Activated naive CD4-positive, alpha-beta T cell treated with anti-CD3 and anti-CD28 coated beads for 36 hours (primary cell): Measurements from ENCODE around the gene CMTM8. TPM values are rescaled to one million over a fixed set of nuclear protein-coding genes. Genes with fewer than 3 reads are reported as not detected.

Experiments
- CTCF ChIA-PET: fragments of 350-600 bp; sonication (Branson Sonifier 250); formaldehyde crosslinking; loops from one replicate; lab custom pipeline; 2021; ENCODE audit warnings: antibody characterized with exemption; lab: Charles Lee
- DNase-seq: peaks from one replicate; pipeline ENCODE4 v3.0.0-alpha.2; 2020
- H3K27ac Mint-ChIP-seq: one replicate; pipeline ENCODE4 v1.8.0; 2021; ENCODE audit warnings: mild to moderate bottlenecking, mixed read lengths
- H3K27me3 Mint-ChIP-seq: one replicate; pipeline ENCODE4 v1.8.0; 2021; ENCODE audit warnings: low read depth, mixed read lengths
- H3K36me3 Mint-ChIP-seq: one replicate; pipeline ENCODE4 v1.8.0; 2021; ENCODE audit warnings: low read depth, mixed read lengths
- H3K4me1 Mint-ChIP-seq: one replicate; pipeline ENCODE4 v1.8.0; 2021; ENCODE audit warnings: low read depth, mixed read lengths
- H3K4me3 Mint-ChIP-seq: one replicate; pipeline ENCODE4 v1.8.0; 2021; ENCODE audit warnings: mild to moderate bottlenecking, moderate library complexity, mixed read lengths
- H3K9me3 Mint-ChIP-seq: one replicate; pipeline ENCODE4 v1.8.0; 2021; ENCODE audit warnings: mixed read lengths
- intact Hi-C: fragments of 100-400 bp; cut with micrococcal nuclease; formaldehyde crosslinking; loops from one replicate; pipeline ENCODE4 v1.15.1; 2023
- total RNA-seq, 2 experiments: library from RNA; stranded (reverse); gene quantifications; one replicate each; pipeline ENCODE4 v1.2.3, GENCODE V29; 2021

CMTM8 gene
- total RNA-seq, 2 experiments from 2014 or later = 16.0 to 19.1 TPM

DNA sequence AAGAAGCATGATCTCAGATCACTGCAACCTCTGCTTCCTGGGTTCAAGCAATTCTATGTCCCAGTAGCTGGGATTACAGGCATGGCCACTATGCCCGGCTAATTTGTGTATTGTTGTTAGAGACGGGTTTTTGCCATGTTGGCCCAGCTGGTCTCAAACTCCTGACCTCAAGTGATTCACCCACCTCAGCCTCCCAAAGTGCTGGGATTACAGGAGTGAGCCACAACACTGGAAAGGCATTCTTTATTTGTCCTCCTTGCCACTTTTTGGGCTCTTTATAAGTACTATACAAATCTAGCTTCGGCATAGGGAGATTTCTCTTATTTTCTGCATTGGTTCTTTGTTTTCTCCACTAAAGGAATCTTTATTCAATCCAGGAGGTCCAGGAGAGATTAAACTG is 18.6 kb downstream of the CMTM8 start:
- intact Hi-C loops = loop anchor here (2.0 kb wide), 1 partner anchor 16 kb away; no protein-coding TSS in a partner anchor
- Mint-ChIP-seq H3K27ac (no peak overlapping the region), H3K9me3 (peaks cover 4% of the 10 kb centered on the region), H3K27me3 (no peaks in the 10 kb centered on the region), H3K4me3 (no peak overlapping the region), H3K36me3 (peaks cover 8% of the 10 kb centered on the region), H3K4me1 (peaks cover 17% of the 10 kb centered on the region)
- no peak for DNase-seq
- CTCF ChIA-PET = interaction anchor here (1.3 kb wide), 1 partner anchor 17 kb away, joined by 4 read pairs; no protein-coding TSS in a partner anchor

DNA sequence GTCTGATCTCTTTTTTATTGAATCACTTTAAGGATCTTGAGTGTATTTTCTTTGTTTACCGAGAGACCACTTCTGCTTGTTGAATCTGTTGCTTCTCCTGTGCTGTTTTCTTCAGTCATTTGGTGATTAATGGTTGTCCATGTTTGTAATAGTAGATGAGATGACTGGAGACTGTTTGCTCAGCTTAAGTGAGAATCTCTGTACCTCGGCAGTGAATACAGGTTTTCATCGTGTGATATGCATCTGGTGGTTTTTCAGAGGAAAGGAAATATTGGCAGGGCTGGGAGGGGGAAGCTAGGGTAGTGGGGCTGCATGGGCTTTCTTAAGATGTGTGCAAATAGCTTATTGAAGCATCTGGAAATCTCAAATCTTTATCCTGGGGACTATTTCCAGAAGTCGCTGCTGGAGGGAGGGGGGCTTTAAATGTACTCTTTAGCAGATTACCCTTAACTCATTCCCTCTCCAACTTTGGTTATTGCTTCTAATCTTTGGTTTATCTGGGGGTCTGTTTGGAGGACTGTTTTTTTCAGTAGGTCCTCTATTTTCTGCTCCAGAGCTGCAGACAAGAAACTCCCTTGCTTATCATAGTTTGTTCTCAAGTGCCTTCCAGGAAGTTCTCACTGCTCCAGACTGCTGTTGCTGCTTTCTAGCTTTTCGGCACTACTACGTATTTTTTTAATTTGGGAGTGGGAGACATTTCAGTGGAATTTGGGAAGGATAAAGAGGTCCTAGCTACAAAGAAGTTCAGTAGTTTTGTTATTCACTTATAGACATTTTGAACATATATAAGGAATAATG is 19.4 kb downstream of the CMTM8 start:
- CTCF ChIA-PET = interaction anchor here (1.3 kb wide), 1 partner anchor 18 kb away, joined by 4 read pairs; no protein-coding TSS in a partner anchor
- Mint-ChIP-seq H3K36me3 (peaks cover 7% of the 10 kb centered on the region), H3K4me3 (no peak overlapping the region), H3K9me3 (peaks cover 4% of the 10 kb centered on the region), H3K27me3 (no peaks in the 10 kb centered on the region), H3K4me1 (peaks cover 15% of the 10 kb centered on the region), H3K27ac (no peak overlapping the region)
- intact Hi-C loops = loop anchor here (2.0 kb wide), 1 partner anchor 17 kb away; no protein-coding TSS in a partner anchor
- no peak for DNase-seq

GRCh38 chr3:32258869-32259268 is 20.4 kb downstream of the CMTM8 start:
- peaks cover 15% of the 10 kb centered on the region for H3K4me1 Mint-ChIP-seq
- intact Hi-C loops = no loop called here
- H3K27me3 Mint-ChIP-seq = no peaks in the 10 kb centered on the region
- no peak overlapping the region for H3K4me3 Mint-ChIP-seq
- no peak for DNase-seq
- H3K36me3 Mint-ChIP-seq = peaks cover 7% of the 10 kb centered on the region
- CTCF ChIA-PET = no interaction called here
- no peak overlapping the region for H3K27ac Mint-ChIP-seq
- H3K9me3 Mint-ChIP-seq = peaks cover 4% of the 10 kb centered on the region

- H3K27ac Mint-ChIP-seq = no peak overlapping the region
- intact Hi-C loops = no loop called here
- H3K36me3 Mint-ChIP-seq = no peaks in the 10 kb centered on the region
- no peaks in the 10 kb centered on the region for H3K9me3 Mint-ChIP-seq
- DNase-seq = no peak
- CTCF ChIA-PET = interaction anchor here (1.1 kb wide), 2 partner anchors 126 to 144 kb away, joined by 3 read pairs; no protein-coding TSS in a partner anchor
- peaks cover 9% of the 10 kb centered on the region for H3K4me1 Mint-ChIP-seq
- no peaks in the 10 kb centered on the region for H3K27me3 Mint-ChIP-seq
- H3K4me3 Mint-ChIP-seq = no peak overlapping the region
These were observed 23.1 kb downstream of the CMTM8 start for GRCh38 chr3:32261545-32261944.

DNA sequence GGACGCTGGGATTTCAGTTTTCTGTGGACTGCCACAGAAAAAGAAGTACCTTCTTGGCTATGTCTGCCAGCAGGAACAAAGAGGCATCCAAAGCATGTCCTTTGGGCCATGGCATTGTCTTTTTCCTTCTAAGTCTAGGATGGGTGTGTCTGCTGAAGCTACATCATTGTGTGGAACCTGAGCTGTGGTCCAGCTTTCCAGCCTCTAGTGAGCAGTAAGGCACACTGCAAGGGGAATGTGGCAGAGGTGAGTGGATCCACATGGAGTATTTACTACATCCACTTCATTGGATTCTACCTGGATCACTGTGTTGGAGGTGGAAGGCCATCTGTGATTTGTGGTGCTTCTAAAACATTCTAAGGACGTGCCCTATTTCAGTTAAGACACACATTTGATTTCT is 23.7 kb downstream of the CMTM8 start:
- H3K9me3 Mint-ChIP-seq = no peaks in the 10 kb centered on the region
- no peak for DNase-seq
- no peak overlapping the region for H3K4me3 Mint-ChIP-seq
- no peak overlapping the region for H3K27ac Mint-ChIP-seq
- intact Hi-C loops = no loop called here
- CTCF ChIA-PET = interaction anchor here (0.9 to 1.1 kb wide), 4 partner anchors 22 to 143 kb away, joined by 3 to 4 read pairs (median 4); no protein-coding TSS in a partner anchor
- no peaks in the 10 kb centered on the region for H3K27me3 Mint-ChIP-seq
- H3K36me3 Mint-ChIP-seq = no peaks in the 10 kb centered on the region
- peaks cover 7% of the 10 kb centered on the region for H3K4me1 Mint-ChIP-seq

GRCh38 chr3:32274306-32274705 is 35.8 kb downstream of the CMTM8 start:
- H3K27me3 Mint-ChIP-seq = no peaks in the 10 kb centered on the region
- no peak overlapping the region for H3K27ac Mint-ChIP-seq
- H3K4me3 Mint-ChIP-seq = no peak overlapping the region
- intact Hi-C loops = no loop called here
- no peak for DNase-seq
- H3K36me3 Mint-ChIP-seq = peaks cover 3% of the 10 kb centered on the region
- peaks cover 1% of the 10 kb centered on the region for H3K9me3 Mint-ChIP-seq
- H3K4me1 Mint-ChIP-seq = peaks cover 21% of the 10 kb centered on the region
- CTCF ChIA-PET = interaction anchor here (2.5 kb wide), 1 partner anchor 97 kb away, joined by 7 read pairs; no protein-coding TSS in a partner anchor

GRCh38 chr3:32275506-32275905 is 37.0 kb downstream of the CMTM8 start:
- Mint-ChIP-seq H3K4me1 (peaks cover 21% of the 10 kb centered on the region), H3K27ac (no peak overlapping the region), H3K9me3 (peaks cover 1% of the 10 kb centered on the region)

DNA sequence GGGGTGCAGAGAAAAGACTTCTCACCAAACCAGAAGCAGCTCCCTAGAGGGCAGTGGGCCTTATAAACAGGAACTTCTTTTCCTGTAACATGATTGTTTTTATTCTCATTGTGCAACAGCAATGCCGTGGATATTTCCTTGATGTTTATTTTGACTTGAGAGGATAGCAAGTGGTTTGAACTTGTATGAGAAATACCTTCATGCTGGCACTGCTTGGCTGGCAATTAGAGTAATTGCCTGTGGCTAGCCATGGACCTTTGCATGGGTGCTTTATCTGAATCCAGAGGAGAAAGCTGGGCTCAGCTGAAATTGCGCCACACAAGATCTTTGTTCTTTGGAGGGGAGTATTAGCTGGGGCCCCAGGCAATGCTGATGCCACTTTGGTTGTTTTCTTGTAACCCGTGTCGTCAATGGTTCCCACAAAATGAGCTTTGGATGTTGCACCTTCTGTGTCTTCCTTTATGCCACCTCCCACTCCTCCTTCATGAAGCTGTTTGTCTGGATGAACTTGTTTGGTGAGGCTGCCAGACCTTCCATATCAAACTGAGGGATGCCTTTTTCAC is 37.9 kb downstream of the CMTM8 start:
- Mint-ChIP-seq H3K27ac (no peak overlapping the region), H3K4me1 (peaks cover 21% of the 10 kb centered on the region), H3K36me3 (peaks cover 3% of the 10 kb centered on the region), H3K27me3 (no peaks in the 10 kb centered on the region), H3K9me3 (peaks cover 1% of the 10 kb centered on the region), H3K4me3 (no peak overlapping the region)
- DNase-seq = no peak
- CTCF ChIA-PET = interaction anchor here (0.6 to 2.5 kb wide), 5 partner anchors 19 to 814 kb away, joined by 3 to 7 read pairs (median 4); no protein-coding TSS in a partner anchor
- intact Hi-C loops = no loop called here

More at GRCh38 chr3:32275506-32275905, 37.0 kb downstream of the CMTM8 start:
- intact Hi-C loops = no loop called here
- DNase-seq = no peak
- Mint-ChIP-seq H3K4me3 (no peak overlapping the region), H3K27me3 (no peaks in the 10 kb centered on the region), H3K36me3 (peaks cover 3% of the 10 kb centered on the region)
- CTCF ChIA-PET = interaction anchor here (1.2 to 2.5 kb wide), 2 partner anchors 35 to 99 kb away, joined by 4 to 7 read pairs; no protein-coding TSS in a partner anchor

DNA sequence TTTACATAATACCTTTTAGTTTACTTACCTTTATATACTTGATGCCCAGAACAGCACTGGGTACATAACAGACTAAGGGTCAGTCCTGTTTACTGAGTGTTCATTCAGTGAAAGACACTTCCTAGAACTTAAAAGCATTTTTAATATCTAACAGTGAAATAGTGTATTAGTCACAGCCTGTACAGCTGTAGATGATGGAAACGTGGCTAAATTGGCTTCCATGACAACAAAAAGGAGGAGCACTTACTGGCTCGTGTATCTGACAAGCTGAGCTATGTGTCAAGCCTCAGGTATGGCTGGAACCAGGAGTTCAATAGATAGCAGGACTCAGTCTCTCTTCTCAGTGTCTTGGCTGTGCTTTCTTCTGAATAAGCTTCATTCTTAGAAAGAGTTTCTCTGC is 40.2 kb downstream of the CMTM8 start:
- Mint-ChIP-seq H3K27ac (no peak overlapping the region), H3K4me3 (no peak overlapping the region), H3K27me3 (no peaks in the 10 kb centered on the region), H3K4me1 (peaks cover 33% of the 10 kb centered on the region), H3K9me3 (peaks cover 1% of the 10 kb centered on the region), H3K36me3 (peaks cover 3% of the 10 kb centered on the region)
- intact Hi-C loops = no loop called here
- CTCF ChIA-PET = interaction anchor here (0.5 to 1.2 kb wide), 6 partner anchors 11 to 72 kb away, joined by 3 to 5 read pairs (median 4); no protein-coding TSS in a partner anchor
- no peak for DNase-seq

DNA sequence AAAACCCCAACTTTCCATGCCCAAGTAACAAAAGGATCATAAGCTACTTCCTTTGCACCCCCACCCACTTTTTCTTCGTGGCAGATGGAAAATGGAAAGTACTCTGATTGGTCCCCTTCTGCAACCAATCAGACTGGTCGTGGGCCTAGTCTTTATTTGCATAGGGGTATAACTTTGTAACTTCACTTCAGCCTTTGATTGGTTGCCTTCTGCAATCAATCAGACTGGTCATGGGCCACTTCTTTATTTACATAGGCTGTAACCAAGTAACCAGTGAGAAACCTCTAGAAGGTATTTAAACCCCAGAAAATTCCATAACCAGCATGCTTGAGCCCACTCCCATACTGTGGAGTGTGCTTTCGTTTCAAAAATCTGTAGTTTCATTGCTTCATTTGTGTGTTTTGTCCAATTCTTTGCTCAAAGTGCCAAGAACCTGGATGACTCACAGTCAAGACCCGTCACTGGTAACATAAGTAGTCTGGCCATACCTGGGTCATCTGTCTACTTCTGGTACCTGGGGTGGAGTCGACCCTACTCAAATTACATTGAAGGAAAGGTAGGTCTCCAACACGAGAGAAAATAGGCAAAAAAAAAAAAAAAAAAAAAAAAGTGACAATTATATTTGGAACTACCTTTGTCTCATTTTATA is 41.9 kb downstream of the CMTM8 start:
- H3K9me3 Mint-ChIP-seq = no peaks in the 10 kb centered on the region
- H3K4me3 Mint-ChIP-seq = no peak overlapping the region
- H3K4me1 Mint-ChIP-seq = peaks cover 39% of the 10 kb centered on the region
- H3K27ac Mint-ChIP-seq = no peak overlapping the region
- H3K27me3 Mint-ChIP-seq = no peaks in the 10 kb centered on the region
- intact Hi-C loops = no loop called here
- DNase-seq = no peak
- H3K36me3 Mint-ChIP-seq = peaks cover 3% of the 10 kb centered on the region
- CTCF ChIA-PET = no interaction called here

DNA sequence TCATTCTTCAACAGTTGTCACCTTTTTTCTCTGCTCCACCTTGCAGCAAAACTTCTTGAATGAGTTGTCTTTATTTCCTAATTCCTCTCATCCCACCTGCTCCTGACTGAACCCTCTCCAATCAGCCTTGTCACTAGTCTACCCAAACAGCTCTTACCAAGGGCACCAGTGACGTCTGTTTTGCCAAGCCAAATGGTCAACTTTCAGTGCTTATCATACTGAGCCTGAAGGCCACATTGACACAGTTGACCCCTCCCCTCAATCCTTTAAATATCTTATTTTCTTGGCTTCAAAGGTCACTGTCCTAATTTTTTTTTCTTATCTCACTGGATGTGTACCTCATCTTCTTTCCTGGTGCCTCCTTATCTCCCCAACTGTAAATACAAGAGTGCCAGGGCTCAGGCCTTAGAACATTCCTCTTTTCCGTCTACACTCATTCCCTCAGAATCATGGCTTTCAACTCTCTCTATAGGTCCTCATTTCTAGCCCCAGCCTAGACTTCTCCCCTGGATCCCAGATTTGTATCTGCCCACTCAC is 43.2 kb downstream of the CMTM8 start:
- Mint-ChIP-seq H3K4me3 (no peak overlapping the region), H3K4me1 (peaks cover 36% of the 10 kb centered on the region), H3K36me3 (peaks cover 3% of the 10 kb centered on the region), H3K27me3 (no peaks in the 10 kb centered on the region), H3K9me3 (no peaks in the 10 kb centered on the region), H3K27ac (no peak overlapping the region)
- CTCF ChIA-PET = interaction anchor here (0.6 to 1.0 kb wide), 2 partner anchors 14 to 855 kb away, joined by 4 read pairs; no protein-coding TSS in a partner anchor
- intact Hi-C loops = no loop called here
- DNase-seq = no peak
